NT2/D1 (cell line): Measurements from ENCODE around the gene PRR29.

Experiments used
- YY1 ChIP-seq: IDR thresholded peaks from 2 replicates; pipeline ENCODE4 v1.6.1; 2011; ENCODE audit not compliant: insufficient read length, insufficient read depth
- ZNF274 ChIP-seq: IDR thresholded peaks from 2 replicates; pipeline ENCODE4 v1.6.1; 2011; ENCODE audit warnings: mild to moderate bottlenecking, low read depth, low read length

GRCh38 chr17:64053101-64053500 lies 55.0 kb downstream of the PRR29 start:
- no peak for TF ChIP-seq ZNF274
- no peak for TF ChIP-seq YY1
